GM12892 (cell line): Measurements from ENCODE around the gene IFIT3.

Experiments used
- POLR2A ChIP-seq: IDR thresholded peaks from 2 replicates; pipeline ENCODE4 v1.6.1; 2011; ENCODE audit warnings: low read depth, low read length, control low read depth
- POLR2AphosphoS5 ChIP-seq: IDR thresholded peaks from 2 replicates; pipeline ENCODE4 v1.6.1; 2011; ENCODE audit warnings: low read depth, low read length, control low read depth
- TAF1 ChIP-seq: IDR thresholded peaks from 2 replicates; pipeline ENCODE4 v1.6.1; 2011; ENCODE audit warnings: low read depth, mild to moderate bottlenecking, control low read depth, low read length, borderline replicate concordance

DNA sequence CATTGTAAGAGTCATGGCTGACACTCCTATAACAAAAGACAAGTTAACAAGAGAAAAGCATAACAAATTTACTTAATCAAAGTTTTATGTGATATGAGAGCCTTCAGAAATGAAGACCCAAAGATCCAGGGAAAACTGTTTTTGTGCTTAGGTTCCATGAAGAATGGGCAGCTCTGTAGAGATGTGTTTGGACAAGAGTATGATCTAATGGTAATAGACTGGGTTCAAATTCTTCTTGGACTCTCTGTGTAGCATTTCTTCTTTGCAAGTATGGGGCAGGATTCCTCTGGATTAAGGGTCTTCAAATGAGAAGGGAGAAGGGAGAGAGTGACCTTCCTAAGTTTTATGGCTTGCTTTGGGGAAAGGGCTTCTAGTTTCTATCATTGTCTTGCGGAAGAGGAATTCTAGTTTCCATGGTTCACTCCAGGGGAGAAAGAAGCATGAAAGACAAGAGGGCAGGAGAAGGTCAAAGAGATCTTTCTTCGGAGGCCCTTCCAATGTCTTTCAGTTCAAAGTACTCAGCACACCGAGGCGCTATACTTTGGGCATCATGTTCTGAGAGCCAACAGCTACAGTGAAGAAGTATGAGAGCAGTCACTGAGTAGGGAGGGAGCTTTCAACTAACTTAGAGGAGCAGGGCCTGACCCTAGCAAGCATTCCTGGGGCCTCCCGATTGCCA, 15.4 kb downstream of the IFIT3 start:
- TF ChIP-seq TAF1 (no peak), POLR2A (no peak), POLR2AphosphoS5 (no peak)
